Esophagus muscularis mucosa (tissue), 4 donors: ENCODE results near the gene ZNF296. TPM values are rescaled to one million over a fixed set of nuclear protein-coding genes. Genes with fewer than 3 reads are reported as not detected.

Experiments used
- DNase-seq: peaks from one replicate; pipeline ENCODE4 v3.0.0-alpha.2; 2017; ENCODE audit errors: extremely low spot score
- H3K27ac ChIP-seq, 4 donors: fragments of 200-600 bp; sonication (generic); replicated peaks in 1 of 4; 1 replicate in 3 of 4; 2 replicates in 1 of 4; pipeline ENCODE4 v1.5.1; 2016 to 2019; ENCODE audit warnings: mild to moderate bottlenecking in 1 of 4
- H3K27me3 ChIP-seq, 4 donors: fragments of 200-600 bp; sonication (generic); one replicate each; pipeline versions ENCODE4 v1.5.1 to v1.6.0; 2016 to 2019
- H3K36me3 ChIP-seq, 4 donors: fragments of 200-600 bp; sonication (generic); one replicate each; pipeline ENCODE4 v1.5.1; 2016 to 2019
- H3K4me1 ChIP-seq, 4 donors: fragments of 200-600 bp; sonication (generic); one replicate each; pipeline ENCODE4 v1.5.1; 2016 to 2019
- H3K4me3 ChIP-seq, 4 donors: fragments of 200-600 bp; sonication (generic); 1 replicate in 2 of 4; 2 replicates in 2 of 4; pipeline ENCODE4 v1.5.1; 2016 to 2019; ENCODE audit warnings: mild to moderate bottlenecking in 4 of 4, moderate library complexity in 1 of 4
- H3K9me3 ChIP-seq, 4 donors: fragments of 200-600 bp; sonication (generic); 1 replicate in 3 of 4; 2 replicates in 1 of 4; pipeline ENCODE4 v1.5.1; 2016 to 2019
- EP300 ChIP-seq: sonication (generic); formaldehyde crosslinking; IDR thresholded peaks from one replicate; pipeline ENCODE4 v1.6.1; 2017; ENCODE audit warnings: antibody characterized with exemption
- POLR2A ChIP-seq: fragments of 450-650 bp; IDR thresholded peaks from one replicate; pipeline ENCODE4 v1.6.1; 2017; ENCODE audit warnings: antibody characterized with exemption, moderate library complexity, mild to moderate bottlenecking, low read depth
- POLR2AphosphoS5 ChIP-seq, 2 donors: sonication (generic); formaldehyde crosslinking; IDR thresholded peaks; one replicate each; pipeline ENCODE4 v1.6.1; 2017; ENCODE audit warnings: antibody characterized with exemption in 2 of 2
- WGBS: methylation state at CpG from one replicate; pipeline ENCODE4 v1.1.5; 2018; 5-methylcytosine and 5-hydroxymethylcytosine counted together
- intact Hi-C: fragments of 100-400 bp; cut with DNase I; formaldehyde crosslinking; loops from one replicate; pipeline ENCODE4 v1.15.1; 2023
- total RNA-seq, 4 donors: library from RNA; depleted of rRNA; stranded (reverse); fragments of >200 nt; gene quantifications; one replicate each; pipeline versions ENCODE4 v1.1.0 to v1.2.1, GENCODE V29; 2016
- TF ChIP-seq, protein P1 (sequence below), 3 experiments: fragments of 200-600 bp in 2 of 3; fragments of 450-650 bp in 1 of 3; sonication (generic) in 2 of 3; IDR thresholded peaks; one replicate each; pipeline ENCODE4 v1.5.1; 2017 to 2019; ENCODE audit warnings: antibody characterized with exemption in 3 of 3, mild to moderate bottlenecking in 2 of 3, moderate library complexity in 1 of 3

ZNF296 gene
- total RNA-seq, 4 donors from 2014 or later: 0.17 to 0.23 TPM; not detected in 2

DNA sequence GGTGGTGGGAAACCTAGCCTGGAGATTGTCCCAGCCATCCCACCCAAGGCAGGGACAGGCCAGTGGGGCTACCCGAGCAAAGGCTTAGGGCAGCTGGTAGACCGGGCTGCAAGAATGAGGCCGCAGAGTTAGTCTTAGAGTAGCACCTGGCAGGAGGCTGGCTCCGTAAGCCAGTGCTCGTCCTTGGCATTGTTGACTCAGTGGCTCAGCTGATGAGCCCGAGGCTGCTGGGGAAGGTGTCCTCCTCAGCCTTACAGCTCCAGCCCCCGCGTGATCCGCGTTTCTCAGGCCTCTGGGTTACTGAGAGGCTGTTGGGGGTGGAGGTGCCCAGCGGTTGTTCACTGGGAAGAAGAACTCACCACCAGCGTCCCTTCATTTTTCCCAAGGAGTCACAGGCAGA, 41.4 kb upstream of the ZNF296 start:
- Histone ChIP-seq H3K4me1 (peaks cover 0 to 34% (median 12%) of the 10 kb centered on the region in 4 donors), H3K36me3 (no peaks in the 10 kb centered on the region), H3K27ac (no peak overlapping the region), H3K4me3 (no peak overlapping the region), H3K27me3 (no peaks in the 10 kb centered on the region), H3K9me3 (no peaks in the 10 kb centered on the region)
- WGBS: 58% methylated on average over 8 of the region's 12 CpGs
- no peak for DNase-seq
- TF ChIP-seq, protein P1, sequence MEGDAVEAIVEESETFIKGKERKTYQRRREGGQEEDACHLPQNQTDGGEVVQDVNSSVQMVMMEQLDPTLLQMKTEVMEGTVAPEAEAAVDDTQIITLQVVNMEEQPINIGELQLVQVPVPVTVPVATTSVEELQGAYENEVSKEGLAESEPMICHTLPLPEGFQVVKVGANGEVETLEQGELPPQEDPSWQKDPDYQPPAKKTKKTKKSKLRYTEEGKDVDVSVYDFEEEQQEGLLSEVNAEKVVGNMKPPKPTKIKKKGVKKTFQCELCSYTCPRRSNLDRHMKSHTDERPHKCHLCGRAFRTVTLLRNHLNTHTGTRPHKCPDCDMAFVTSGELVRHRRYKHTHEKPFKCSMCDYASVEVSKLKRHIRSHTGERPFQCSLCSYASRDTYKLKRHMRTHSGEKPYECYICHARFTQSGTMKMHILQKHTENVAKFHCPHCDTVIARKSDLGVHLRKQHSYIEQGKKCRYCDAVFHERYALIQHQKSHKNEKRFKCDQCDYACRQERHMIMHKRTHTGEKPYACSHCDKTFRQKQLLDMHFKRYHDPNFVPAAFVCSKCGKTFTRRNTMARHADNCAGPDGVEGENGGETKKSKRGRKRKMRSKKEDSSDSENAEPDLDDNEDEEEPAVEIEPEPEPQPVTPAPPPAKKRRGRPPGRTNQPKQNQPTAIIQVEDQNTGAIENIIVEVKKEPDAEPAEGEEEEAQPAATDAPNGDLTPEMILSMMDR (IDR thresholded peaks at IDR 0.05): no peak
- TF ChIP-seq POLR2A: no peak
- no peak for TF ChIP-seq POLR2AphosphoS5 (IDR thresholded peaks at IDR 0.05)
- no peak for TF ChIP-seq EP300
- intact Hi-C loops: no loop called here

DNA sequence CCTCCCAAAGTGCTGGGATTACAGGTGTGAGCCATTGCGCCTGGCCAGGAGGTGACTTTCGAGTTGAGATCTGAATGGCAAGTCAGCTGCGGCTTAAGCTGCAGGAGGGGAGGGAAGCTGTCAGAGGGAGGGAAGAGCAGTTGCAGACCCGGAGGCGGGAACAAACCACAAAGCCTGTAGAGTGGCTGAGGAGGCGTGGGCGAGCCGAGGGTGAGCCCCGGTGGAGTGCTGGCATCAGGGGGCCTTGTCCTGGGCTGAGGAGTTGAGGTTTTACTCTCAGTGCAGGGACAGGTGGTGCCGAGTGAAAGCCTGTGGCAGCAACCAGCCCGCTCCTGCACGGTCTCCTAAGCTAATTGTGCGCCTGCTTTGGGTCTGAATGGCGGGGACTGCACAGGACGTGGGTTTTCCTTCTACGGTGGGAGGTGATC, 40.9 kb upstream of the ZNF296 start:
- TF ChIP-seq POLR2AphosphoS5 (IDR thresholded peaks at IDR 0.05) (no peak), EP300 (no peak), POLR2A (no peak)
- TF ChIP-seq, protein P1 (IDR thresholded peaks at IDR 0.05): no peak
- DNase-seq: no peak
- Histone ChIP-seq H3K4me1 (peaks cover 0 to 34% (median 12%) of the 10 kb centered on the region in 4 donors), H3K27ac (no peak overlapping the region), H3K27me3 (no peaks in the 10 kb centered on the region), H3K9me3 (no peaks in the 10 kb centered on the region), H3K4me3 (no peak overlapping the region), H3K36me3 (no peaks in the 10 kb centered on the region)
- 60% methylated on average over 12 of the region's 16 CpGs for WGBS
- intact Hi-C loops: no loop called here

DNA sequence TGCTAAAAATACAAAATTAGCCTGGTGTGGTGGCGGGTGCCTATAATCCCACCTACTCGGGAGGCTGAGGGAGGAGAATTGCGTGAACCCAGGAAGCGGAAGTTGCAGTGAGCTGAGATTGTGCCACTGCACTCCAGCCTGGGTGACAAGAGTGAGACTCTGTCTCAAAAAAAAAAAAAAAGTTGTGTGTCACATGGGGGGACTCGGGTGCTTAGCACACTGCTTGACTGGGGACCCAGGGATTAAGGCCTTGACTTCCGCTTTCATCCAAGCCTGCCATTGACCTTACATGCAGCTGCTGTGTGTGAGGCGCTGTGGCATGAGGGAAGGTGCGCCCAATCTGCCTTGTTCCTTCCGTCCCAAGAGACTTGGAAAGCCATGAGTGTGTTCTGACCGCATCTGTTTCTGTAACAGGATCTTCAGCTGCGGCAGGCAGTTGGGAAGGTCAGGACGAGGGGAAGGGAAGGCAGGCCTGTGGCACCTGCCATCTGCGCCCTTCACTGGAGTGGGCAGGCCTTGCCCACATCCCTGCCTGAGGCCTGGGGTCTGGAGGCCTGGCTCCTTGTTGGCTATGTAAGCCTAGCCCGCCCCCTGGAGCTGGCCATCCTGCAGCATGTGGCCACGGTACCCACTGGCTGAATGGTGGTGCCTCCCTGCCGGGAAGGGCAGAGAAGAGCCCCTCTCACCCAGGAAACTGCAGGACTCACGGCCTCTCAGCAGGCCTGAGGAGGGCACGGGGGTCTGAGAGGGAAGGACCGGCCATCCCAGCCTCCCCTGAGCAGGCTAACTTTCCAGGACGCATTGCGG, 39.7 kb upstream of the ZNF296 start:
- no peaks in the 10 kb centered on the region for H3K36me3 ChIP-seq
- no peaks in the 10 kb centered on the region for H3K9me3 ChIP-seq
- TF ChIP-seq POLR2AphosphoS5 (IDR thresholded peaks at IDR 0.05) (no peak), EP300 (no peak), POLR2A (no peak)
- TF ChIP-seq, protein P1 (IDR thresholded peaks at IDR 0.05): no peak
- no peak for DNase-seq
- intact Hi-C loops: no loop called here
- WGBS: 94% methylated on average over 13 of the region's 21 CpGs
- H3K4me3 ChIP-seq: no peak overlapping the region
- no peaks in the 10 kb centered on the region for H3K27me3 ChIP-seq
- H3K27ac ChIP-seq: no peak overlapping the region
- H3K4me1 ChIP-seq: peaks cover 0 to 34% (median 12%) of the 10 kb centered on the region in 4 donors

DNA sequence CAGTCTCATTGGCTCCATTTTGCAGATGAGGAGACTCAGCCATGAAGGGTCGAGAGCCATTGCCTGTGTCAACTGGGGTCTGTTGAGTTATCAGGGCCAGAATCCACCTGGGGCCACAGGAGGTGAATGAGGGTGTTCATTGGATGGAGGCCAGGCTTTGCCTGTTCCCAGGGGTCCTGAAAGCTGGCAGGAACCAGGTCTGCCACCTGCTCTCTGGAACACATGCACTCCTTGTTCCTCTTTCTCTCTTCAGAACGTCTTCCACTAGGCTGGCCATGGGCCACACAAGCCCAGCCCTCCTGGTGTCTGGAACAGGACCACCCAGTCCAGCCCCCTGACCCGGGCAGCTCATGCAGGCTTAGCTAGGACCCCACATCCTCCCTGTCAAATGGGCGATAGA, 37.8 kb upstream of the ZNF296 start:
- Histone ChIP-seq H3K36me3 (no peaks in the 10 kb centered on the region), H3K27me3 (no peaks in the 10 kb centered on the region), H3K4me1 (peaks cover 0 to 34% (median 13%) of the 10 kb centered on the region in 4 donors), H3K9me3 (no peaks in the 10 kb centered on the region), H3K4me3 (no peak overlapping the region), H3K27ac (no peak overlapping the region)
- no peak for DNase-seq
- intact Hi-C loops: no loop called here
- 100% methylated on average over 2 of the region's 4 CpGs for WGBS
- TF ChIP-seq POLR2AphosphoS5 (IDR thresholded peaks at IDR 0.05) (no peak), EP300 (no peak), POLR2A (no peak)
- TF ChIP-seq, protein P1 (IDR thresholded peaks at IDR 0.05): no peak
